SK-N-MC (cell line): ENCODE results near the gene DNAAF5.

Source experiments
- EZH2 ChIP-seq: fragments of 200-600 bp; sonication (generic); IDR thresholded peaks from one replicate; pipeline ENCODE4 v1.6.1; 2017; ENCODE audit warnings: antibody characterized with exemption
- FOXP2 ChIP-seq: optimal IDR thresholded peaks from 2 replicates; pipeline ENCODE3; 2011; ENCODE audit warnings: mild to moderate bottlenecking, moderate library complexity; ENCODE audit not compliant: insufficient read depth; ENCODE audit errors: extremely low read length, control extremely low read depth
- POLR2AphosphoS5 ChIP-seq: IDR thresholded peaks from 2 replicates; pipeline ENCODE4 v1.6.1; 2012; ENCODE audit warnings: mild to moderate bottlenecking, low read depth, low read length, borderline replicate concordance

GRCh38 chr7:739455-739982 lies 13.0 kb downstream of the DNAAF5 start:
- TF ChIP-seq POLR2AphosphoS5 (no peak), EZH2 (no peak), FOXP2 (no peak)
